IPS-11a (cell line): ENCODE data around the gene SLC4A5.

Experiments used
- H3K4me3 ChIP-seq: one replicate; pipeline ENCODE4 v1.5.1; 2013; ENCODE audit warnings: low read depth, low read length, control low read depth

SLC4A5 gene, protein sequence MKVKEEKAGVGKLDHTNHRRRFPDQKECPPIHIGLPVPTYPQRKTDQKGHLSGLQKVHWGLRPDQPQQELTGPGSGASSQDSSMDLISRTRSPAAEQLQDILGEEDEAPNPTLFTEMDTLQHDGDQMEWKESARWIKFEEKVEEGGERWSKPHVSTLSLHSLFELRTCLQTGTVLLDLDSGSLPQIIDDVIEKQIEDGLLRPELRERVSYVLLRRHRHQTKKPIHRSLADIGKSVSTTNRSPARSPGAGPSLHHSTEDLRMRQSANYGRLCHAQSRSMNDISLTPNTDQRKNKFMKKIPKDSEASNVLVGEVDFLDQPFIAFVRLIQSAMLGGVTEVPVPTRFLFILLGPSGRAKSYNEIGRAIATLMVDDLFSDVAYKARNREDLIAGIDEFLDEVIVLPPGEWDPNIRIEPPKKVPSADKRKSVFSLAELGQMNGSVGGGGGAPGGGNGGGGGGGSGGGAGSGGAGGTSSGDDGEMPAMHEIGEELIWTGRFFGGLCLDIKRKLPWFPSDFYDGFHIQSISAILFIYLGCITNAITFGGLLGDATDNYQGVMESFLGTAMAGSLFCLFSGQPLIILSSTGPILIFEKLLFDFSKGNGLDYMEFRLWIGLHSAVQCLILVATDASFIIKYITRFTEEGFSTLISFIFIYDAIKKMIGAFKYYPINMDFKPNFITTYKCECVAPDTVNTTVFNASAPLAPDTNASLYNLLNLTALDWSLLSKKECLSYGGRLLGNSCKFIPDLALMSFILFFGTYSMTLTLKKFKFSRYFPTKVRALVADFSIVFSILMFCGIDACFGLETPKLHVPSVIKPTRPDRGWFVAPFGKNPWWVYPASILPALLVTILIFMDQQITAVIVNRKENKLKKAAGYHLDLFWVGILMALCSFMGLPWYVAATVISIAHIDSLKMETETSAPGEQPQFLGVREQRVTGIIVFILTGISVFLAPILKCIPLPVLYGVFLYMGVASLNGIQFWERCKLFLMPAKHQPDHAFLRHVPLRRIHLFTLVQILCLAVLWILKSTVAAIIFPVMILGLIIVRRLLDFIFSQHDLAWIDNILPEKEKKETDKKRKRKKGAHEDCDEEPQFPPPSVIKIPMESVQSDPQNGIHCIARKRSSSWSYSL

DNA sequence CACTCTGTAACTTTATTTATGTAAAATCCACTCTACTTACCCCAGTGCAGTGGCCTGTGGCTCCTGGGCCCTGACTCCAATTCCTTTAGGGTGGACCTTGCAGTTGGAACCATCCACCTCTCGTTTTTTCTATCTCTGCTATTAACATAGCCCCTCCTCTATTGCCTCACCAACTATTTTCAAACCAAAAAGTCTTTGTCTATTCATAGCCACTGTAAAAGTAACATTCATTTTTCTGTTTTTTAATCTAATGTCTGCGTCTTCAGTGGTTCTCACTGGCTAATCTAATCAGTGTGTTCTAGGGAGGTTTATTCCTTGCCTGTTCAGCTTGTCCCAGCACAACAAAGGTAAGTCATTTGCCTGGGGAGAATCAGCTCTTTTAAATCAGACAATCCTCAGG is at the start of gene SLC4A5:
TSS of gene SLC4A5 (minus strand) at position 101 of the 400 bp plus-strand sequence. CDS start 28,393 bp downstream, outside the sequence.
- no peak within 1 kb of the TSS for H3K4me3 ChIP-seq

DNA sequence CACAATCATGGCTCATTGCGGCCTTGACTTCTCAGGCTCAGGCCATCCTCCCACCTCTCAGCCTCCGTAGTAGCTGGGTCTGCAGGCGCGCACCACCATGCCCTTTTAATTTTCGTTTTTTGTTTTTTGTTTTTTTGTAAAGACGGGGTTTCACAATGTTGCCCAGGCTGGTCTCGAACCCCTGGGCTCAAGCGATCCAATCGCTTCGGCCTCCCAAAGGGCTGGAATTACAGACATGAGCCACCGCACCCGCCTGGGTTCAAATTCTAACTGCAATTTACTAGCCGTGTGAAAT is 49.2 kb upstream of the SLC4A5 start:
- H3K4me3 ChIP-seq, result peak overlapping the region; percentile 87

DNA sequence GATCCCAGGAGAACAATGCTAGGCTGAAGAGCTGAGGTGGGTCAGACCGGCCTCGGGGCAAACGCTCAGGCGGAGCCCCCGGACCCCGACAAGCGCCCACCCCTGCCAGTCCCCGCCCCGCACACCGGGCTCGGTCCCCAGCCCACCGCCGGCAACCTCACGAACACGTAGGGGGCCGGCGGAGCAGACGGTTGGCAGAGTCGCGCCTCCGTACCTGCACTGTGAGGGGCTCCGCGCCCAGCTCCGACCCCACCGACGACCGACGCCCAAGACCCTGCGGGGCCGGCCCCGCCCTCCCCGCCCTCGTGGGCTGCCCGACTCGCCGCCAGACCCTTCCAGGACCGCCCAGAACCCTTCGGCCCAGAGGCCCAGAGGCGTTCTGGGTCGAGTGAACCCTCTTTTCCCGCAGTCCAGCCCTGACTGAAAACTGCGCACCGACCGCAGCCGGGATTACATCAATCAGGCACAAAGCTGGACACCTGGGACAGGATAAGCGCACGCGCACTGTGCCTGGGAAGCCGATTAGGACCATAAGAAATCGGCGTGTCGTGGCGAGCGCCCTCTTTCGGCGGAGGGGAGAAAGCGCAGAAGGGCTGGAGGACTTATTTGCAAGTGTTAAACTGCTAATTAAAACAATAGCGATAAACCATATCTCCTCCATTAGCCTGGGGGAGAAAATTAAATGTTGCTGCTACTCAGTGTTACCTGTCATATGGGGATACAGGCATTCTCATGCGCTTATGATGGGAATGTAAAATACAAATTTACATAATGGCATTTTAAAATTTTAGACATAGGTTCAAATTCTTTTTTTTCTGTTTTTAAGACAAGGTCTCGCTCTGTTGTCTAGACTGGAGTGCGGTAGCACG is 48.6 kb upstream of the SLC4A5 start:
- peak overlapping the region; percentile 87 for H3K4me3 ChIP-seq

DNA sequence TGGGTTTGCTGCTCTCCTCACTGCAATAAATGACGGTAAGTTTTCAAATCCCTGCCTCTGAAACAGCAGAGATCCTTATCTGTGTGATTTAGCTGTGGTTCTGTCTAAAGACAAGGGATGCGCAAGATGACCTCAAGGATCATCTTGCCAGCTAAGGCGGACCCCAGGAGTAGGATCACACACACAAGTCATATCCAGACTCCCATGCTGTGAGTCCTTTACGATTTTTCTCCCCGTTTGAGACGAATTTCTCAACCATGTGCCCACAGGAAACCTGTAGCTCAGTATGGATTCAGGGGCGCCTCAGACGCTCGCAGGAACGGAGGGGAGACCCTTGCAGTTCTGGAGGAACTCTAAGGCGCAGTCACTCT is 48.0 kb upstream of the SLC4A5 start:
- H3K4me3 ChIP-seq, result peak overlapping the region; percentile 87

DNA sequence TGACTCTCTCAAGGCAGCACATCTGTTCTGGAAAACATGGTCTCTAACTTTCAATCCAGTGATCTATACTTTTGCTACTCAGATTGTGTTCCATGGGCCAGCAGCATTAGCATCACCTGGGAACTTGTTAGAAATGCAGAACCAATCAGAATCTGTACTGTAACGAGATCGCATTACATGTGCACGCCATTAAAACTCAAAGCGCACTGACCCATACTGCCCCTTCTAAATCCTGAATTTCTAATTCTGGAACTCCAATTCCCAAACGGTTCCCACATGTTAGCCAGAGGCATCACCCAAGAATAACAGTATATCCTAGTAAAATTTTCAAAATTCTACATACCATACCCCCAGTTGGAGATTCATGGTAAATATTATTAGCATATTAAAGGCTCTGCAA is 47.4 kb upstream of the SLC4A5 start:
- peak overlapping the region; percentile 87 for H3K4me3 ChIP-seq

DNA sequence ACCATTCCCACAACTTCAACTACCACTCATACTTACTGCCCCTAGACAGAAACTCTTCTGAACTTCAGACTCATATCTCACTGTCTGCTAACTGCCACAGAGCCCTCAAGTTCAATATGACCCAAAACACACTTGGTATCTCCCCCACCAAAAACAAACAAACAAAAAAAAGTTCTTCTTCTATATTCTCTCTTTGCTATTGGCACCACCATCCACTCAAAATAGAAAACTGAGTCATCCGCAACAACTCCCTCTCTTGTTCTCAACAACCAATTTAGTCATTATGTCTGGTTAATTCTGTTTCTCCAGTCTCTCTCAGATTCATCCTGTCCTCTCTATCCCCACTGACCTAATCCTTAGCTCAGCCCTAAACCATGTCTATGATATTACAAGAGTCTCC is 44.1 kb upstream of the SLC4A5 start:
- no peak overlapping the region for H3K4me3 ChIP-seq

DNA sequence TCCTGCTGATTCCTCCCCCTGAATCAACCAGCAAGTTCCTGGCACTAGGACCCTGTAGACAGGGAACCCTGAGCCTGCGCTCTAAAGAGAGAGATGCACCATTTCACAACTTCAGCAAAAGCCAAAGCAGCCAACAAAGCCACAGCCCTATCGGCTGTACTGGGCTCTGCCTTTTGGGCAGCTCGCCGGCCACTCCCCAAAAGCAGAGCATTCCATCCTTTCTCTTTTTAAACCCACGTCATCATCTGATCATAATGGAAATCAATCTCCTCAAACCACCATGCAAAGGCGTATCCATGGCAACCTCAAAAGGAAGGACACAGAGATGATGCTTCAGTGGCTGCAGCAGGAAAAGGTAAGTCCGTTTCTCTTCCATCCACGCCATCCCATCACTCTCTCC is 42.2 kb upstream of the SLC4A5 start:
- H3K4me3 ChIP-seq, result no peak overlapping the region

DNA sequence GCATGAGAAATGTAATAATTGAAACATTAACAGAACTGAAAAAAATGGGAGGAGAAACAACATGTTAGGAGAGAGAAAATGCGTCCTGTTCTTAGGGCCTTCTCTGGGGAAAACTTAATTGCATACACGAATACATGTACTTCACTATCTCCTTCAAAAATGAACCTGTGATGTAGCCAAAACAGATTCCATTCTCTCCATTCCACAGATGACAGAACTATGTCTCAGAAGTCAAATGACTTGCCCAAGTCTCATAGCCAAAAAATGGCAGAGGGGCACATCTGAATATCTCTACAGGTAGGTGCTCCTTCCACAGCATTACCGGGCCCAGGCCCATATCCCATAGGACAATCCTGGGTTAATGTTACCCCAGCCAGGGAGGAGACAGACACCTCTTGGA is 40.8 kb upstream of the SLC4A5 start:
- no peak overlapping the region for H3K4me3 ChIP-seq

DNA sequence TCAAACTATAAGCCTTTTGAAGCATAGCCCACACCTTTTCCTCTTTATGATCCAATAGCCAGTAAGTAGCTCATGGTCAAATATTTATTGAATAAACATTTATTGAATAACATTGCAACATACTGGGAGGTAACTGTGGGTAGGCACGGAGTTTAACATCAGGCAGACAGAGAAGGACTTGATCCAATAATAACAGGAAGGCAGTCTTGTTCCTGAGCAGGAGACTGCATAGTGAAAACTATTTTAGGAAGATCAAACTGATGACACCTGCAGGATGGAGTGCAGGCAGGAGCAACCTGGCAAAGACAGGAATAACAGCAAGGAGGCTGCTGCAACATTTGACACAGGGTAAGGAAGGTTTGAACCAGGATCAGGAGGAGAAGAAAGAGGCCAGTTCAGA is 40.0 kb upstream of the SLC4A5 start:
- no peak overlapping the region for H3K4me3 ChIP-seq

DNA sequence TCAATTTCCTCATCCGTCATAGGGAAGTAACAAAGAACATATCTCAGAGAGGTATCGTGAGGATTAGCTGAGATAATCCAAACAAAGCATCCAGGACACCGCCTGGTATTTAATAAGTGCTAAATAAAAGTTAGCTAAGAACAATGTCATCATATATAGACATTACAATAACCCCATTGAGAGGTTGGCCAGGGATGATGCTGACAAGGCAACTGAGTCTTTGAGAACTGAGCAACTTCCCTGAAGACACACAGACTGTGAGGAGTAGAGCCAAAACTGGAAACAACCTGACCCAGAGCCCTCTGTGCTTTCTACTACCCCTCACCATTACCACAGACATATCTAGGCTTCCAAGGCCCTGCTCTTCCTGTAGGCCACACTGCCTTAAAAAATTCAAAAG is 38.5 kb upstream of the SLC4A5 start:
- no peak overlapping the region for H3K4me3 ChIP-seq

DNA sequence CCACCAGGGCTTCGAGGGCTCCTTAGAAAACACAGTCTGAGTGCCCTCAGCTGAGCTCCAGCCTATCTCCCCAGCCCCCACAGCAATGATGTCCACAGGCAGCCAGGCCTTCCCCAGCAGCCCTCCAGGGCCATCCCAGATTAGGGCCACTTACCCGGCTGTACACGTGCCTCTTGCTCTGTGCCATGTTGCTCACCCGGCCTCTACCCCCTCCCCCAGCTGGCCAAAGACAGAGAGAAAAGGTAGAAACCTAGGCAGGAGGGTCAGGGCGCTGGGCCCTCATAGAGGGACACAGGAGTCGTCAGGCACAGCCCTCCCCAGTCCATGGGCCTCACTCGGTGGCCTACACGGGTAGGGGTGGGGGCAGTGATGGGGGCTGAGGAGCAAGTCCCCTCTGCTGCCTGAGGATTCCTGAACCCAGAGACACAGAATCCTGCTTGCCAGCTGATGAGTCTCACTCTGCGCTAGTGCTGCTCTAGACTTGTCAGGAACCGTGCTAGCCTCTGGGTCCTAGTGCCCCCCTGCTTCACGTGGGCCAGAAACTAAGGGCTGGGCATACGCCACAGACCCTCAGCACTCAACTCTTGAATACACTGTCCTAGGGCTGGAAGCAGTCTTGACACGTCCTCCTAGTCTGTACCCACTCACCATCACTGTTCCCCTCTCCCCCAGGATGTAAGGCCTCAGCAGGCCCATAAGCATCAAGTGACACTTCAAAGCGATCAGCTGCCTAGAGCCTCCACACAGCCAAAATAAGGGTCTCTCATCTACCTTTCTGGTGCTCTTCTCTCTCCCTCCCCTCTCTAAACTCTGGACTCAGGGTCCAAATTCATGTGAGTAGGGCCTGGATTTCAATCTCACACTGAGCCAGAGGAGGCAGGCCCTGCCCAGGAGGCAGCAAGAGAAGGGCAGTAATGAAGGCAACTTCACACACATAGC is 36.9 kb upstream of the SLC4A5 start, which contains the start of gene DCTN1:
TSS of gene DCTN1 (minus strand) at position 461 of the 939 bp plus-strand sequence. CDS start at position 187, 274 bp downstream.
- H3K4me3 ChIP-seq, result no peak within 1 kb of the TSS

DNA sequence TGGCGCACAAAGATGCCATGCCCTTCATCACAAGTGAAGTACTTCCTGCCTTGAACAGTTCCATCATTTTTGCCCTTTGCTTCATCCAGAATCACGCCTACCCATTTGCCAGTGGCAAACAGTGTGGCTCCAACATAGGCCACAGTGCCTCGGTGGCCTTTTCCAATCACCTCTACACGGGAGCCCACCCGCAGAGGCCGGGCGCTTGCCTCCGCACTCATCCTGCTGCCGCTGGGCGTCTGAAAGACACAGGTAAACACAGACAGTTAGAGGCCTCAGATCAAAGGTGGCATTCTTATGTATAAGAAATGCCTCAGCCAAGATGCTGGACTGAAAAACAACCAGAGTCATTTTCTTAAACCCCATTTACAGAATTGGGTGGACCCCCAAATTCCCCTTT is 34.8 kb upstream of the SLC4A5 start:
- no peak overlapping the region for H3K4me3 ChIP-seq

DNA sequence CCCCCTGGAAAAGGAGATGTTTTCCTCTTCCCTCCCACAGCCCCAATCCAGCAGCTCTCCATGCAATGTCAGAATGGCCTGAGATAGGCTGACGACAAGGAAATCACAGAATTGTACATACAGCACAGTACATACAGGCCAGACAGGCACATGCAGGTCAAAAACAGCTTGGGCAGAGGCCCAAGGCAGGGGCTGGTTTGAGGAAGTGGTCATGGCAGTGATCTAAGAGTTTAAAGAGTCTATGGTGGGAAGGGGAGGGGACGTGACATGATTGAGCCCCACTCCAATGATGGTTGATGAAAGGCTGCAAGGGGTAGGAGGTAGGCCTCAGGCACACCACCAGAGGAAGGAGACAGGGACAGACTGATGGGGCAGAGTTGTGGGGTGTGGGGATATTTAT is 32.6 kb upstream of the SLC4A5 start:
- no peak overlapping the region for H3K4me3 ChIP-seq

DNA sequence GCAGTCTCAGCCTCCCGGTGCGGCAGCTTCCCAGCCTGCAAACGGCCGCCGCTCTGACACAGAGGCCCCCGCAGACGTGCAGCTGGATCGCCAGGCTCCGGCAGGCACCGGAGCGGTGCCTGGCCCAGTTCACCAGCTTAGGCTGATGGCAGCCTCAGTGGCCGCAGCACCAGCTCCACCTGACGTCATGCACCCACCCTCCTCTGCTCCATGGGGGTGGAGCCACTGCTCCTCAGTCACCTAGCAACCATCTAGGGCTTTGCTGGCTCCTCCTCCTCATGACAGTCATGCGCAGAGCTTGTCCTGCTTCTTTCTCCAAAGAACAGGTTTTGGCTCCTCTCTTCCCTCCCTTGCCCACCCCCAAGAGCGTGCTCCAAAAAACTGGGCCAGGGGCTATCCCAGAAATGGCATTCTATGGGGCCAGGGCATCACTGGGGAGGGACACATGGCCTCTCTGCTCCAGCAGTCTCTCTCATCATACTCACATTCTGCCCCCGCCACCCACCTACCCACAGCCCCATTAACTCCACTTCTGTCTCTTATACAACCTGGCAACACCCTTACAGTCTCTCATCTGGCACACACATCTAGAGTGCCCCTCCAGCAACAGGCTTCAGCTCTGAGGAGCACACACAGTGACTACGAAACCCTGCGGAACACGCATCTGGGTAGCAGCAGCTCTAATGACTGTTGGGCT is 31.4 kb upstream of the SLC4A5 start:
- H3K4me3 ChIP-seq, result peak overlapping the region; percentile 40

DNA sequence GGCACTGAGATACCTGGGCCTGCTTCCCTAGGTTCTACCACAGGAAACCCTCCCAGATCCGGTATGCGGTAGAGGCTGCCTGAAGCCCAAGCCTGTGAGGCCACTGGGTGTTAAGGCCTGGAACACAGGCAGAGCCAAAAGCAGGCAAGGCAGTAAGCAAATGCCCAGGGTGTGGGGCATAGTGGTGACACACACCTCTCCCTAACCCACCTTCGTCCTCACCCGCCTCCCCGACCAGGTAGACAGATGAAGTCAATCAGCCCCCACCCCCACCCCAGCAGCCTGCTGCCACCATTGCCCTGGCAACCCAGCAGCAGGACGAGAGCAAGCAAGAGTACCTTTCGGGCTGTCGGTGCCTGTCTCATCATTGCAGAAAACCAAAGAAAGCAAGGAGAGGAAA is 30.8 kb upstream of the SLC4A5 start:
- H3K4me3 ChIP-seq, result peak overlapping the region; percentile 40

DNA sequence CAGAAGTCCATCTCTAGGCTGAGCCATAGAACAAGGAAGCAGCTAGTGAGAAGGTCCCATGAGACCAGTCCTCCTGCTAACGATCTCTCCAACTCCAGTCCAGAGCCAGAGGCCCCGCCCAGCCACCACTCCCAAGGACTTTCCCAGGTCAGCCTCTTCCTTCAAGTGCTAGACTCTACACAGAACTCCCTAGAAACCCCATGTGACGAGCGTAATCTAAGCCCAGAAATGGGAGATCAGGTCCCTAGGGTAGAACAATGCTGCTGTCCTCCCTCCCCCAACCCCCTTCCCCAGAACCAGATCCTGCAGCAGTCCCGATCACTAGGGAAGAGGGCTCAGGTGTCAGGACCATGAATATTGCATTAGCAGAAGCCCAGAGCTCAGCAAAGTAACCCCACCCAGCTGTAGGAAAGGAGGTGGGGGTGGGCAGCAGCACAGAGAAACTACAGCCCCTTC is 30.0 kb upstream of the SLC4A5 start:
- H3K4me3 ChIP-seq, result no peak overlapping the region

DNA sequence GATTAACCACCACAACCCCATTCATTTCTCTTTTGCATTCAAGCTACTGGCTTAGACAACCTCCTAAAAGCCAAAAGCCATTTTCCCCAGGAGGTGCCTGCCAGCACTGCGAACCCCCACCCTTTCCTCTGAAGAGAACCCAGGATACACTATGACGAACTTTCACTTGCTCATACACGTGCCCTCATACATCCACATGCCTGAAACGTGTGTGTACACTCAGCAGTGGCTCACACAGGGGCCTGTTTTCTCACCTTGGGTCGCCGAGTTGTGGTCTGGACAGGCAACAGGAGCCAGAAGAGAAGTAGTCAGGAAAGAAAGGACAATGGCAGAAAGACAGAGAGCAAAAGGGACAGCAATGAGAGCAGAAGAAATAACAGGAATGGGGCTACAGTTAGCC is 29.5 kb upstream of the SLC4A5 start:
- H3K4me3 ChIP-seq, result no peak overlapping the region

DNA sequence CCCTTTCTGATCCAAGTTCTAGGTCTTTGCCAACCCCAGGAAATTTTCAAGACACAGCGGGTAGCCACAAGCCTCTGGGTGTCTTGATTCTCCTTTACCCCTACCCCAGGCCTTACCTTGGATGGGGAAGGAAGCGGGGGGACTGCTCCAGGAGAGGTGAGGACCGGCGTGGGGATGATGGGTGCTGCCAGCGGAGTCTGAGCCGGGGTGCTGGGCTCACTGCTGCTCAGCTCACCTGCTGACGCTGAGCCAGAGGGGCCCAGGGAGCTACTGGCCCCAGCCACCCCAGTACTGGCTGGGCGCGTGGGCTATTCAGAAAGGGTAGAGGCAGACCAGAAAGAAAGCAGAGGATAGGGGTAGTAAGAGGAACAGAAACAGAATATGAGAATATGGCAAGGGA is 28.2 kb upstream of the SLC4A5 start:
- H3K4me3 ChIP-seq, result no peak overlapping the region

DNA sequence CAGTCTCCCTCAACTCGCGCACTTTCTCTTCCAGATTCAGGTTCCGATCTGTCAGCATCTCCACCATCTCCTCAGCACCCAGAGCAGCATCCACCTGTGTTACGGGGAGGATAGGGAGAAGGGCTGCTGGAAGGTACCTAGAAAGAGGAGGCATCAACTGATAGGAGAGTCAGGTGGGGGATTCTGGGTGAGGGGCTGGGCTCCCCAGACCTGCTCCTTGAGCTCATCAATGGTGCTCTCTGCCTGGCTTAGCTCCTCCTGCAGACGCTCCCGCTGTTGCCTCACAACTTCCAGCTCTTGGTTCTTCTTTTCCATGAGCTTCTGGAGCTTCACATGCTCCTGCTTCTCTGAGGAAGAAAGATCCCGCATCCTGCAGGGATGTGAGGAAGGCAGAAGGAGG is 26.8 kb upstream of the SLC4A5 start:
- H3K4me3 ChIP-seq, result no peak overlapping the region
